OCI-LY1 (cell line): ENCODE measurements around the gene COLEC12.

ENCODE experiments used
- H2AFZ ChIP-seq: fragments of 200-600 bp; sonication (generic), shearing (Covaris generic); 2 replicates; pipeline ENCODE4 v1.6.0; 2014; ENCODE audit warnings: antibody characterized with exemption, mild to moderate bottlenecking, low read length
- H3F3A ChIP-seq: fragments of 200-600 bp; sonication (generic), shearing (Covaris generic); 2 replicates; pipeline ENCODE4 v1.6.0; 2014; ENCODE audit warnings: mild to moderate bottlenecking, antibody characterized with exemption, low read length, moderate library complexity; ENCODE audit not compliant: insufficient read depth
- H3K27ac ChIP-seq: fragments of 200-600 bp; sonication (generic); 2 replicates; pipeline ENCODE4 v1.5.1; 2014; ENCODE audit warnings: low read length, mixed run types, mild to moderate bottlenecking, low read depth; ENCODE audit not compliant: poor library complexity, severe bottlenecking
- H3K27me3 ChIP-seq: fragments of 200-600 bp; sonication (generic); 2 replicates; pipeline ENCODE4 v1.6.0; 2014; ENCODE audit warnings: antibody characterized with exemption, mild to moderate bottlenecking, low read length, moderate library complexity; ENCODE audit not compliant: insufficient read depth
- H3K36me3 ChIP-seq: fragments of 200-600 bp; sonication (generic); 2 replicates; pipeline ENCODE4 v1.6.1; 2014; ENCODE audit warnings: mild to moderate bottlenecking, antibody characterized with exemption, low read length, moderate library complexity, mixed read lengths; ENCODE audit not compliant: insufficient read depth
- H3K4me1 ChIP-seq: fragments of 200-600 bp; sonication (generic); 2 replicates; pipeline ENCODE4 v1.5.1; 2014; ENCODE audit warnings: mild to moderate bottlenecking, low read length, moderate library complexity; ENCODE audit not compliant: insufficient read depth, severe bottlenecking
- H3K4me2 ChIP-seq: fragments of 200-600 bp; sonication (generic), shearing (Covaris generic); 2 replicates; pipeline ENCODE4 v1.6.1; 2014; ENCODE audit warnings: low read length
- H3K4me3 ChIP-seq: fragments of 200-600 bp; sonication (generic); 2 replicates; pipeline ENCODE4 v1.5.1; 2014; ENCODE audit warnings: low read length, low read depth, mild to moderate bottlenecking, mixed read lengths; ENCODE audit not compliant: poor library complexity, severe bottlenecking
- H3K79me2 ChIP-seq: fragments of 200-600 bp; shearing (Covaris generic); 2 replicates; pipeline ENCODE4 v1.6.1; 2016; ENCODE audit warnings: mixed run types, low read length, mixed read lengths; ENCODE audit not compliant: insufficient read depth
- H3K9ac ChIP-seq: fragments of 200-600 bp; sonication (generic), shearing (Covaris generic); 2 replicates; pipeline ENCODE4 v1.6.1; 2014; ENCODE audit warnings: mild to moderate bottlenecking, low read length, mixed read lengths
- H3K9me2 ChIP-seq: fragments of 200-600 bp; sonication (generic), shearing (Covaris generic); 2 replicates; pipeline ENCODE4 v1.6.1; 2014; ENCODE audit warnings: low read depth, mild to moderate bottlenecking, low read length, mixed read lengths
- H3K9me3 ChIP-seq: fragments of 200-600 bp; shearing (Covaris generic); 2 replicates; pipeline ENCODE4 v1.6.1; 2014; ENCODE audit warnings: low read length, mixed read lengths
- H4K20me1 ChIP-seq: fragments of 200-600 bp; sonication (generic), shearing (Covaris generic); 2 replicates; pipeline ENCODE4 v1.6.0; 2016; ENCODE audit warnings: mild to moderate bottlenecking, low read length; ENCODE audit not compliant: insufficient read depth
- EZH2 ChIP-seq: fragments of 200-600 bp; sonication (generic), shearing (Covaris generic); IDR thresholded peaks from 2 replicates; pipeline ENCODE4 v1.8.0; 2017; ENCODE audit warnings: borderline replicate concordance, mixed run types, mild to moderate bottlenecking, antibody characterized with exemption, low read length, moderate library complexity, mixed read lengths
- TF ChIP-seq, protein P1 (sequence below): fragments of 200-600 bp; sonication (generic), shearing (Covaris generic); IDR thresholded peaks from 2 replicates; pipeline ENCODE4 v1.5.1; 2017; ENCODE audit warnings: mild to moderate bottlenecking, antibody characterized with exemption, low read length, moderate library complexity, mixed read lengths

Gene COLEC12

DNA sequence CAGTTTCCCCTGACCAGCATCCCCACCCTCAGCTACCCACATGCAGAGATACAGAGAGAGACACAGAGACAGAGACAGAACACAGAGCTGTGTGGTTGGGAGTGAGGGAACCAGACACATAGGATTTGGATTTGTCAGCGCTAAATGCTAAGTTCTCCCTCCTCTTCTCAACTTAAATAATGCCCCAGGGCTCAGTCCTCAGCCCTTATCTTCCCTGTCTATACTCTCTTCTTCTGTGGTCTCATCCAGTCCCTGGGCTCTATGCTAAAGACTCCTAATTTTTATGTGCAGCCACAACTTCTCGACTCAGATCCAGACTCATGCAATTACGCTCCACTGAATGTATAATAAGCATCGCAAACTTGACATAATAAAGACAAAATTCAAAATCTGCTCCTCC is 47.1 kb downstream of the COLEC12 start:
- no peak overlapping the region for H3K4me3 ChIP-seq
- no peak overlapping the region for H3K4me2 ChIP-seq
- no peaks in the 10 kb centered on the region for H3K9me3 ChIP-seq
- no peaks in the 10 kb centered on the region for H3K27me3 ChIP-seq
- H2AFZ ChIP-seq: no peak overlapping the region
- no peaks in the 10 kb centered on the region for H3K4me1 ChIP-seq
- H3K36me3 ChIP-seq: no peaks in the 10 kb centered on the region
- H3K79me2 ChIP-seq: no peaks in the 10 kb centered on the region
- no peak overlapping the region for H3K27ac ChIP-seq
- no peaks in the 10 kb centered on the region for H3F3A ChIP-seq
- TF ChIP-seq EZH2: no peak
- TF ChIP-seq, protein P1, sequence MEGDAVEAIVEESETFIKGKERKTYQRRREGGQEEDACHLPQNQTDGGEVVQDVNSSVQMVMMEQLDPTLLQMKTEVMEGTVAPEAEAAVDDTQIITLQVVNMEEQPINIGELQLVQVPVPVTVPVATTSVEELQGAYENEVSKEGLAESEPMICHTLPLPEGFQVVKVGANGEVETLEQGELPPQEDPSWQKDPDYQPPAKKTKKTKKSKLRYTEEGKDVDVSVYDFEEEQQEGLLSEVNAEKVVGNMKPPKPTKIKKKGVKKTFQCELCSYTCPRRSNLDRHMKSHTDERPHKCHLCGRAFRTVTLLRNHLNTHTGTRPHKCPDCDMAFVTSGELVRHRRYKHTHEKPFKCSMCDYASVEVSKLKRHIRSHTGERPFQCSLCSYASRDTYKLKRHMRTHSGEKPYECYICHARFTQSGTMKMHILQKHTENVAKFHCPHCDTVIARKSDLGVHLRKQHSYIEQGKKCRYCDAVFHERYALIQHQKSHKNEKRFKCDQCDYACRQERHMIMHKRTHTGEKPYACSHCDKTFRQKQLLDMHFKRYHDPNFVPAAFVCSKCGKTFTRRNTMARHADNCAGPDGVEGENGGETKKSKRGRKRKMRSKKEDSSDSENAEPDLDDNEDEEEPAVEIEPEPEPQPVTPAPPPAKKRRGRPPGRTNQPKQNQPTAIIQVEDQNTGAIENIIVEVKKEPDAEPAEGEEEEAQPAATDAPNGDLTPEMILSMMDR: no peak
- H3K9ac ChIP-seq: no peak overlapping the region
- H3K9me2 ChIP-seq: no peaks in the 10 kb centered on the region
- no peaks in the 10 kb centered on the region for H4K20me1 ChIP-seq

DNA sequence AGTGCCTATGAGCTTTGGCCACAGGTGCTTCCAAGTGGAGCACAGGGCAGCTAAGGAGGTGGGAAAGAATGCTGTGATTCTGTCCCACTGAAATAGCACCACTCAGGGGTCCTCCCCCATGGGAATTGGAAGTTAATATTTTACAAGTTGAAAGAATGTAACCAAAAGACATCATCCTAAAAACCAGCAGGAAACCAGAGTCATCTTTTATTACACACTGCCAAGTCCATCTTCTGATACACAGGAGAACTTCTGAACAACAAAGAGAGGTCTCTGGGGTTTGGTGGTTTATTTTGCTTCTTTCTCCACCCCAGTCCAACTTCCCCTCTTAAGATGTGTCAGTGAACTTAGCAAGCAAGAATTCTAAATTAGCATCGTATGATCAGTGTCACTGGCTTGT is 47.7 kb downstream of the COLEC12 start:
- no peaks in the 10 kb centered on the region for H4K20me1 ChIP-seq
- H3K4me2 ChIP-seq: no peak overlapping the region

DNA sequence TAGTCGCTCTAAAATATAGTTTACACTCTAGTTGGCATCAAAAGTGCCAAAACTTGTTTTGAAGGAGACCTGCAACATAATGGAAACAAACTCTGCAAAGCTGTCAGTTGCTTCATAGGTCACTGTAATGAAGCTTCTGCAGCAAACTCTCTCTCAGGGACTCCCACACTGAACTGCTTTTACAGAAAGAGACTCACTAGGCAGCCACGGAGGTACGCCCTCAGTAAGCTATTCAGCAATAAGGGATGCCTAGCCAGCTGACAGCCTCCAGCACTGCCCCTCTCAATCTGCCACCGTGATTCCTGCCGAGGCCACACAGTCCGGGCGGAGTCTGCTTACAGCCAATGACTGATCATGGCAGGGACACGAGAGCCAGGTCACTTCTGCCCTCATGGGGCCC is 51.1 kb downstream of the COLEC12 start:
- no peaks in the 10 kb centered on the region for H3F3A ChIP-seq
- no peaks in the 10 kb centered on the region for H3K4me1 ChIP-seq
- no peaks in the 10 kb centered on the region for H4K20me1 ChIP-seq
- no peaks in the 10 kb centered on the region for H3K36me3 ChIP-seq
- no peak overlapping the region for H3K4me3 ChIP-seq
- no peak overlapping the region for H3K27ac ChIP-seq
- TF ChIP-seq EZH2: no peak
- TF ChIP-seq, protein P1: no peak
- no peak overlapping the region for H2AFZ ChIP-seq
- H3K4me2 ChIP-seq: no peak overlapping the region
- H3K79me2 ChIP-seq: no peaks in the 10 kb centered on the region
- H3K9ac ChIP-seq: no peak overlapping the region
- H3K27me3 ChIP-seq: no peaks in the 10 kb centered on the region
- no peaks in the 10 kb centered on the region for H3K9me3 ChIP-seq
- no peaks in the 10 kb centered on the region for H3K9me2 ChIP-seq

More for the DNA sequence above, 47.7 kb downstream of the COLEC12 start:
- no peak overlapping the region for H3K9ac ChIP-seq
- no peak overlapping the region for H2AFZ ChIP-seq
- H3K27me3 ChIP-seq: no peaks in the 10 kb centered on the region
- no peak for TF ChIP-seq EZH2
- TF ChIP-seq, protein P1: no peak
- H3K79me2 ChIP-seq: no peaks in the 10 kb centered on the region
- no peaks in the 10 kb centered on the region for H3F3A ChIP-seq
- H3K9me3 ChIP-seq: no peaks in the 10 kb centered on the region
- no peak overlapping the region for H3K27ac ChIP-seq
- H3K36me3 ChIP-seq: no peaks in the 10 kb centered on the region
- no peaks in the 10 kb centered on the region for H3K9me2 ChIP-seq
- H3K4me1 ChIP-seq: no peaks in the 10 kb centered on the region
- no peak overlapping the region for H3K4me3 ChIP-seq
